Measurements from ENCODE around the gene SAA1.

The SAA1 gene

GRCh38 chr11:18310800-18311340 lies 44.8 kb downstream of the SAA1 start:
- no peak for DNase-seq (ENCODE audit: low spot score)

- no peak for DNase-seq (ENCODE audit: low spot score)
Measured at GRCh38 chr11:18312012-18312411, 45.9 kb downstream of the SAA1 start.

GRCh38 chr11:18312663-18313420 lies 46.8 kb downstream of the SAA1 start:
- DNase-seq (ENCODE audit: low spot score) = no peak

DNA sequence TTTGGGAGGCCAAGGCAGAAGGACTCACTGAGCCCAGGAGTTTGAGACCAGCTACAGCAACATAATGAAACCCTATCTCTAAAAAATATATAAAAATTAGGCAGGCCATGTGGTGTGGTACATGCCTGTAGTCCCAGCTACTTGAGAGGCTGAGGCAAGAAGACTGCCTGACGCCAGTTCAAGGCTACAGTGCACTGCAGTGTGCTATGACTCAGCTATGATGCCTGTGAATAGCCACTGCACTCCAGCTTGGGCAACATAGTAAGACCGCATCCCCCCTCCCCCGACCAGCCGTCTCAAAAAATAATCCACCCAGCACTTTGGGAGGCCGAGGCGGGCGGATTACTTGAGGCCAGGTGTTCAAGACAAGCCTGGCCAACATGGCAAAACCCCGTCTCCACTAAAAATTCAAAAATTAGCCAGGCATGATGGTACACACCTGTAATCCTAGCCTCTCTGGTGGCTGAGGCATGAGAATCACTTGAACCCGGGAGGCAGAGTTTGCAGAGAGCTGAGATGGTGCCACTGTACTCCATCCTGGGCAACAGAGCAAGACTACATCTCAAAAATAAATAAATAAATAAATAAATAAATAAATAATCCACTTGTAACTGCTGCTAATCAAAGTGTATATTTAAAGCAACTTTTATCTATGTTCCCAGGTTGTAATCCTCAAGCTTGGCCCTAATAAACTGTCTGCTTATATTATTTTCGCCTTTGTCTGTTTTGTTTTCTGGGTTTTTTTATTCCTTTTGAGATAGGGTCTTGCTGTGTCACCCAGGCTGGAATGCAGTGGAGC lies 48.1 kb downstream of the SAA1 start:
- no peak for DNase-seq (ENCODE audit: low spot score)

DNA sequence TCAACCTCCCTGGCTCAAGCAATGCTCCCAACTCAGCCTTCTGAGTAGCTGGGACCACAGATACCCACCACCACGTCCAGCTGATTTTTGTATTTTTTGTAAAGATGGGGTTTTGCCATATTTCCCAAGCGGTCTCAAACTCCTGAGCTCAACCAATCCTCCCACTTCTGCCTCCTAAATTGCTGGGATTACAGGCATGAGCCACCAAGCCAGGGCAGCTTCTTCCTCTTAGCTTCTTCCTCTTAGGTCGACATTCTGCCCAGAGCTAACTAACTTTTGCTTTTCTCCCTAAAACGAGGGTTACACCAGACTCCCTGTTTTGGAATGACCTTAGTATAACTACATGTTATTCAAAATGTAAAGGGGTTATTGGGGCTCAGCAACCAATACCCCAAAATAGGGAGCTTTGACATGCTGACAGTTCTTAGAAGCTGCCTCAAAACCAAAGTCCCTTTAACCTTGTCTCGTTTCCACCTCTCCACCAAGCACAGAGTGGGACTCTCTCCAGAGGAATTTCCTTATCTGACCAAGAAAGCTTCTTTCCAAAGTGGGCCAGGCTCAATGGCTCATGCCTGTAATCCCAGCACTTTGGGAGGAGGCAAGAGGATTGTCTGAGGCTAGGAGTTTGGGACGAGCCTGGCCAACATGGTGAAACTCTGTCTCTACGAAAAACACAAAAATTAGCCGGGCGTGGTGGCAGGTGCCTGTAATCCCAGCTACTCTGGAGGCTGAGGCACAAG lies 48.9 kb downstream of the SAA1 start:
- DNase-seq (ENCODE audit: low spot score) = no peak

DNA sequence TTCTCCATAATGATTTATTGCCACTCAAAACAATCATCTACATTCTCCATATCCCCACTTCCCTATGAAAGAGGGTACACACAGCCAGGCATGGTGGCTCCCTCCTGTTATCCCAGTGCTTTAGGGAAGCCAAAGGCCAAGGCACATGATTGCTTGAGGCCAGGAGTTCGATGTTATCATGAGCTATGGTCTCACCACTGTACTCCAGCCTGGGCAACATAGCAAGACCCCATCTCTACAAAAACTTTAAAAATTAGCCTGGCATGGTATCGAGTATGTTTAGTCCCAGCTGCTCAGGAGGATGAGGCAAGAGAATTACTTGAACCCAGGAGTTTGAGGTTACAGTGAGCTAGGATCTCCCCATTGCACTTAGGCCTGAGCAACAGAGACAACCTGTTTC lies 49.8 kb downstream of the SAA1 start:
- DNase-seq (ENCODE audit: low spot score) = no peak

- DNase-seq (ENCODE audit: low spot score) = no peak
Measured at GRCh38 chr11:18317551-18317950, 51.5 kb downstream of the SAA1 start.

Measured in putamen (tissue), 1 donor.